H9 (cell line): ENCODE results near the gene RADIL. TPM values are rescaled to one million over a fixed set of nuclear protein-coding genes. Genes with fewer than 3 reads are reported as not detected.

ENCODE experiments used
- DNase-seq: peaks from one replicate; pipeline ENCODE4 v3.0.0-alpha.2; 2017
- H2AFZ ChIP-seq: one replicate; pipeline ENCODE4 v1.6.1; 2013; ENCODE audit warnings: mild to moderate bottlenecking, low read length, control low read depth, moderate library complexity
- H2AK5ac ChIP-seq: 2 replicates; pipeline ENCODE4 v1.6.1; 2013; ENCODE audit warnings: low read length, control low read depth, mixed read lengths; ENCODE audit not compliant: insufficient read length
- H2BK120ac ChIP-seq: one replicate; pipeline ENCODE4 v1.6.1; 2013; ENCODE audit warnings: low read depth, mild to moderate bottlenecking, low read length, control low read depth, inconsistent platforms; ENCODE audit not compliant: poor library complexity, severe bottlenecking
- H2BK12ac ChIP-seq: 2 replicates; pipeline ENCODE4 v1.6.1; 2013; ENCODE audit warnings: low read length, control low read depth, mixed read lengths, low read depth; ENCODE audit not compliant: insufficient read length
- H2BK15ac ChIP-seq: 2 replicates; pipeline ENCODE4 v1.6.1; 2013; ENCODE audit warnings: low read depth, low read length, control low read depth
- H2BK20ac ChIP-seq: one replicate; pipeline ENCODE4 v1.6.1; 2013; ENCODE audit warnings: low read depth, mild to moderate bottlenecking, low read length, control low read depth, inconsistent platforms; ENCODE audit not compliant: poor library complexity, severe bottlenecking
- H2BK5ac ChIP-seq: 2 replicates; pipeline ENCODE4 v1.6.1; 2013; ENCODE audit warnings: low read length, control low read depth, mixed read lengths; ENCODE audit not compliant: insufficient read length
- H3K14ac ChIP-seq: 2 replicates; pipeline ENCODE4 v1.6.1; 2013; ENCODE audit warnings: low read length, control low read depth; ENCODE audit not compliant: insufficient read depth
- H3K18ac ChIP-seq: 2 replicates; pipeline ENCODE4 v1.6.1; 2013; ENCODE audit warnings: low read depth, mild to moderate bottlenecking, mixed read lengths, low read length, control low read depth; ENCODE audit not compliant: insufficient read length
- H3K23ac ChIP-seq: 2 replicates; pipeline ENCODE4 v1.6.1; 2013; ENCODE audit warnings: low read length, control low read depth, mixed read lengths, low read depth; ENCODE audit not compliant: insufficient read length
- H3K23me2 ChIP-seq: 2 replicates; pipeline ENCODE4 v1.6.1; 2013; ENCODE audit warnings: low read depth, mild to moderate bottlenecking, mixed read lengths, low read length, control low read depth; ENCODE audit not compliant: insufficient read length, poor library complexity, severe bottlenecking
- H3K27ac ChIP-seq: 2 replicates; pipeline ENCODE4 v1.5.1; 2013; ENCODE audit warnings: low read length, control low read depth, mixed read lengths, low read depth; ENCODE audit not compliant: insufficient read length
- H3K27me3 ChIP-seq: 2 replicates; pipeline ENCODE4 v1.6.1; 2013; ENCODE audit warnings: low read length, control low read depth, inconsistent platforms; ENCODE audit not compliant: insufficient read depth
- H3K4ac ChIP-seq: 2 replicates; pipeline ENCODE4 v1.6.1; 2013; ENCODE audit warnings: low read depth, mild to moderate bottlenecking, control low read depth, inconsistent platforms, low read length, moderate library complexity
- H3K4me1 ChIP-seq: 2 replicates; pipeline ENCODE4 v1.6.1; 2013; ENCODE audit warnings: low read length, control low read depth, inconsistent platforms; ENCODE audit not compliant: insufficient read depth
- H3K4me2 ChIP-seq: 2 replicates; pipeline ENCODE4 v1.6.1; 2013; ENCODE audit warnings: low read length, control low read depth, mixed read lengths; ENCODE audit not compliant: insufficient read length, insufficient read depth
- H3K56ac ChIP-seq: 2 replicates; pipeline ENCODE4 v1.6.1; 2013; ENCODE audit warnings: low read depth, mild to moderate bottlenecking, mixed read lengths, low read length, control low read depth; ENCODE audit not compliant: insufficient read length
- H3K79me1 ChIP-seq: 2 replicates; pipeline ENCODE4 v1.6.1; 2013; ENCODE audit warnings: low read depth, mild to moderate bottlenecking, moderate library complexity, low read length, control low read depth, inconsistent platforms; ENCODE audit not compliant: insufficient read depth, poor library complexity, severe bottlenecking
- H3K79me2 ChIP-seq: 2 replicates; pipeline ENCODE4 v1.6.1; 2013; ENCODE audit warnings: low read length, control low read depth, inconsistent platforms; ENCODE audit not compliant: insufficient read depth
- H3K9ac ChIP-seq: 2 replicates; pipeline ENCODE4 v1.6.1; 2013; ENCODE audit warnings: low read length, control low read depth, mixed read lengths; ENCODE audit not compliant: insufficient read length; ENCODE audit errors: extremely low read depth
- H3K9me3 ChIP-seq: one replicate; pipeline ENCODE4 v1.6.1; 2013; ENCODE audit warnings: low read depth, low read length, inconsistent platforms; ENCODE audit not compliant: control insufficient read depth
- H3T11ph ChIP-seq: one replicate; pipeline ENCODE4 v1.6.1; 2013; ENCODE audit warnings: mild to moderate bottlenecking, low read length, control low read depth, inconsistent platforms
- H4K20me1 ChIP-seq: one replicate; pipeline ENCODE4 v1.6.1; 2013; ENCODE audit not compliant: control insufficient read depth, insufficient read length, insufficient read depth
- H4K5ac ChIP-seq: 2 replicates; pipeline ENCODE4 v1.6.1; 2013; ENCODE audit warnings: low read depth, mild to moderate bottlenecking, mixed read lengths, low read length, control low read depth; ENCODE audit not compliant: insufficient read length
- H4K8ac ChIP-seq: replicated peaks from 2 replicates; pipeline ENCODE4 v1.6.1; 2013; ENCODE audit warnings: low read length, control low read depth, mixed read lengths, low read depth; ENCODE audit not compliant: insufficient read length
- H4K91ac ChIP-seq: 2 replicates; pipeline ENCODE4 v1.6.1; 2013; ENCODE audit warnings: low read depth, mild to moderate bottlenecking, moderate library complexity, mixed read lengths, low read length, control low read depth; ENCODE audit not compliant: insufficient read length
- H3K27ac Mint-ChIP-seq, 3 experiments: 2 replicates in 2 of 3; 3 replicates in 1 of 3; pipeline ENCODE4 v1.8.0; 2020 to 2021; ENCODE audit warnings: mixed read lengths in 3 of 3, mild to moderate bottlenecking in 1 of 3, moderate library complexity in 1 of 3
- H3K27me3 Mint-ChIP-seq: 2 replicates; pipeline ENCODE4 v1.8.0; 2021; ENCODE audit warnings: low read depth, mild to moderate bottlenecking, moderate library complexity, mixed read lengths
- H3K36me3 Mint-ChIP-seq, 3 experiments: 2 replicates in 2 of 3; 3 replicates in 1 of 3; pipeline ENCODE4 v1.8.0; 2020 to 2021; ENCODE audit warnings: low read depth in 3 of 3, mixed read lengths in 3 of 3; ENCODE audit not compliant: insufficient read depth in 1 of 3
- H3K4me1 Mint-ChIP-seq, 2 experiments: 2 replicates each; pipeline ENCODE4 v1.8.0; 2020; ENCODE audit warnings: mixed read lengths in 2 of 2
- H3K4me3 Mint-ChIP-seq, 2 experiments: 2 replicates in 1 of 2; 3 replicates in 1 of 2; pipeline ENCODE4 v1.8.0; 2020 to 2021; ENCODE audit warnings: mild to moderate bottlenecking in 2 of 2, mixed read lengths in 2 of 2, moderate library complexity in 1 of 2
- H3K9me3 Mint-ChIP-seq, 2 experiments: 2 replicates in 1 of 2; 3 replicates in 1 of 2; pipeline ENCODE4 v1.8.0; 2020; ENCODE audit warnings: mild to moderate bottlenecking in 2 of 2, mixed read lengths in 2 of 2, moderate library complexity in 1 of 2
- WGBS: extraction: QIAGEN DNeasy Blood & Tissue Kit; methylation state at CpG from one replicate; pipeline ENCODE4 v1.1.7; 2013; ENCODE audit warnings: missing lambda C conversion rate, low lambda C conversion rate, mixed read lengths; ENCODE audit not compliant: insufficient read length; ENCODE audit errors: extremely low coverage; 5-methylcytosine and 5-hydroxymethylcytosine counted together
- total RNA-seq: library from RNA; stranded (reverse); gene quantifications from 2 replicates; pipeline ENCODE4 v1.2.1, GENCODE V29; 2021
- TF ChIP-seq, protein P1 (sequence below): fragments of 200-600 bp; sonication (generic); conservative IDR thresholded peaks from 3 replicates; pipeline ENCODE4 v1.8.0; 2021; ENCODE audit warnings: antibody characterized with exemption, mild to moderate bottlenecking

The RADIL gene
- total RNA-seq, 1 experiment from 2014 or later, result 4.7 TPM

DNA sequence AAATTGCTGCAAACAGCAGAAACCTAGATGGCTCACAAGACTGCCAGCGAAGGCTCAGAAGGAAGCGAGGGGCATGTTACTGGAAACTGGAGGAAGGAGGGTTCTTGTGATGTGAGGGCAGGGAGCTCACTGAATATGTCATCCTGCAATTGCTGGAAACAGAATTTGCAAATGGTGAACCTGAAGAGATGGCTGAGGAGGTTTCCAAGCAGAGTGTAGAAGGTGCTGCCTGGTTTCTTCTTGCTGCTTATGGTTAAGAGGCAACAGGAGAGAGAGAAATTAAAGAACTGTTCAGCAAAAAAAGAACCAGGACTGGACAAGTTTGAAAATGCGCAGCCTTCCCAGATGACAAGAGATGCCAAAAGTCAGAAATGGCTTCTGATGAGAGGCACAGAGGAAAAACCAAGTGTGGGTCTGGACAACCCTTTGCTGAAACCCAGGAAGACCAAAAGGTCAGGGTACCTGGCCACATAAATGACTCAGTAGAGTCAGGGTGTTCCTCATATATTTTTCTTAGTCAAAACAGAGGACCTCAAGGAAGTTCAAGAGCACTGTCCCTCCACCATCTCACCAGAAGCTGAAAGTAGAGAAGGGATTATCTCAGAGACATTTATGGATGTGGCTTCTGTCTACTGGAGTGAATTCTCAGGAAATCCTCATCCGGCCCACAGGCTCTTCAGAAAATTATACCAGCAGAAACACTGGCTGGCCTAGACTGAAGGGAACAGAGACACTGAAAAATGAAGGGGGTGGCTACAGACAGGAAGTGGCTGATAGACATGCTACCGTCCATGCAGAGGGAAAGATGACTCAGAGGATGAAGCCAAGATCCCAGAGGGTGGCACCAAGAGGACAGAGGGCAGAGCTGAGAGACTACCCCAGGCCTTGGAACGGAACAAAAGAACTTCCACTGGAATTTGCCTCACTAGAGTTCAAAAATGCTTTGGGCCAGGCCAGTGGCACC lies 31.8 kb downstream of the RADIL start:
- H4K8ac ChIP-seq, result no peak overlapping the region

More for the DNA sequence above, 31.8 kb downstream of the RADIL start:
- H3K36me3 Mint-ChIP-seq, result peaks cover 0 to 5% (median 0%) of the 10 kb centered on the region in 3 experiments; a peak in 2 of 7 replicates
- peaks cover 3 to 10% of the 10 kb centered on the region in 2 experiments; a peak in 3 of 5 replicates for H3K9me3 Mint-ChIP-seq
- Histone ChIP-seq H4K5ac (no peak overlapping the region), H2BK5ac (no peak overlapping the region), H2BK12ac (no peak overlapping the region), H2AK5ac (no peak overlapping the region), H3K56ac (no peak overlapping the region), H4K20me1 (no peaks in the 10 kb centered on the region), H3K14ac (no peak overlapping the region), H3K4me2 (no peak overlapping the region), H3K79me1 (no peaks in the 10 kb centered on the region), H3K4ac (no peak overlapping the region), H3K4me1 (no peaks in the 10 kb centered on the region), H3K23ac (no peak overlapping the region), H3K27me3 (no peaks in the 10 kb centered on the region), H3K79me2 (no peaks in the 10 kb centered on the region; the same call in 1 of the 2 replicates), H2BK15ac (no peak overlapping the region), H3K9me3 (no peaks in the 10 kb centered on the region), H3K27ac (no peak overlapping the region), H3K18ac (no peak overlapping the region), H4K91ac (no peak overlapping the region), H3T11ph (no peak overlapping the region), H3K23me2 (no peaks in the 10 kb centered on the region), H2BK20ac (no peak overlapping the region), H2AFZ (no peak overlapping the region), H2BK120ac (no peak overlapping the region), H3K9ac (no peak overlapping the region)
- no peak for DNase-seq
- H3K4me1 Mint-ChIP-seq, result peaks cover 0 to 3% of the 10 kb centered on the region in 2 experiments; a peak in 3 of 4 replicates
- TF ChIP-seq, protein P1, sequence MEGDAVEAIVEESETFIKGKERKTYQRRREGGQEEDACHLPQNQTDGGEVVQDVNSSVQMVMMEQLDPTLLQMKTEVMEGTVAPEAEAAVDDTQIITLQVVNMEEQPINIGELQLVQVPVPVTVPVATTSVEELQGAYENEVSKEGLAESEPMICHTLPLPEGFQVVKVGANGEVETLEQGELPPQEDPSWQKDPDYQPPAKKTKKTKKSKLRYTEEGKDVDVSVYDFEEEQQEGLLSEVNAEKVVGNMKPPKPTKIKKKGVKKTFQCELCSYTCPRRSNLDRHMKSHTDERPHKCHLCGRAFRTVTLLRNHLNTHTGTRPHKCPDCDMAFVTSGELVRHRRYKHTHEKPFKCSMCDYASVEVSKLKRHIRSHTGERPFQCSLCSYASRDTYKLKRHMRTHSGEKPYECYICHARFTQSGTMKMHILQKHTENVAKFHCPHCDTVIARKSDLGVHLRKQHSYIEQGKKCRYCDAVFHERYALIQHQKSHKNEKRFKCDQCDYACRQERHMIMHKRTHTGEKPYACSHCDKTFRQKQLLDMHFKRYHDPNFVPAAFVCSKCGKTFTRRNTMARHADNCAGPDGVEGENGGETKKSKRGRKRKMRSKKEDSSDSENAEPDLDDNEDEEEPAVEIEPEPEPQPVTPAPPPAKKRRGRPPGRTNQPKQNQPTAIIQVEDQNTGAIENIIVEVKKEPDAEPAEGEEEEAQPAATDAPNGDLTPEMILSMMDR, result no peak
- no peak overlapping the region for H3K27ac Mint-ChIP-seq
- no peak overlapping the region for H3K4me3 Mint-ChIP-seq
- peaks cover 4% of the 10 kb centered on the region; the same call in 1 of the 2 replicates for H3K27me3 Mint-ChIP-seq
- no CpG with 5 or more reads among the region's 6 CpGs for WGBS
